Measurements from ENCODE around the gene ZNF740.

Gene ZNF740

GRCh38 chr12:53217931-53218307 lies 37.4 kb downstream of the ZNF740 start:
- DNase-seq (ENCODE audit: insufficient read length) (no peak), FAIRE-seq (no peak)
- no peak for TF ChIP-seq POLR2A (IDR thresholded peaks at IDR 0.05; ENCODE audit: low read depth, low read length)
- TF ChIP-seq POLR2AphosphoS5 (IDR thresholded peaks at IDR 0.05; ENCODE audit: low read depth, low read length), result no peak
- TF ChIP-seq TAF1 (IDR thresholded peaks at IDR 0.05; ENCODE audit: borderline replicate concordance, low read depth, low read length), result no peak

GRCh38 chr12:53218551-53219291 lies 38.2 kb downstream of the ZNF740 start:
- TF ChIP-seq POLR2AphosphoS5 (IDR thresholded peaks at IDR 0.05; ENCODE audit: low read depth, low read length) (no peak), POLR2A (IDR thresholded peaks at IDR 0.05; ENCODE audit: low read depth, low read length) (no peak), TAF1 (IDR thresholded peaks at IDR 0.05; ENCODE audit: borderline replicate concordance, low read depth, low read length) (no peak)
- FAIRE-seq (no peak), DNase-seq (ENCODE audit: insufficient read length) (no peak)

GRCh38 chr12:53219292-53219955 lies 38.9 kb downstream of the ZNF740 start:
- TF ChIP-seq POLR2AphosphoS5 (IDR thresholded peaks at IDR 0.05; ENCODE audit: low read depth, low read length) (peak; percentile 33; the same call in 1 of the 2 replicates), TAF1 (IDR thresholded peaks at IDR 0.05; ENCODE audit: borderline replicate concordance, low read depth, low read length) (0 out of 2 replicates have a peak, but pooled peaks have one; percentile 3), POLR2A (IDR thresholded peaks at IDR 0.05; ENCODE audit: low read depth, low read length) (no peak)
- FAIRE-seq, result peak; percentile 73
- DNase-seq (ENCODE audit: insufficient read length), result peak; percentile 63

GRCh38 chr12:53219956-53220693 lies 39.6 kb downstream of the ZNF740 start:
- TF ChIP-seq TAF1 (IDR thresholded peaks at IDR 0.05; ENCODE audit: borderline replicate concordance, low read depth, low read length) (no peak), POLR2AphosphoS5 (IDR thresholded peaks at IDR 0.05; ENCODE audit: low read depth, low read length) (no peak), POLR2A (IDR thresholded peaks at IDR 0.05; ENCODE audit: low read depth, low read length) (no peak)
- DNase-seq (ENCODE audit: insufficient read length) (peak; percentile 85), FAIRE-seq (no peak)

GRCh38 chr12:53220694-53221202 lies 40.2 kb downstream of the ZNF740 start:
- DNase-seq (ENCODE audit: insufficient read length) (peak; percentile 96), FAIRE-seq (peak; percentile 85)
- TF ChIP-seq TAF1 (IDR thresholded peaks at IDR 0.05; ENCODE audit: borderline replicate concordance, low read depth, low read length) (0 out of 2 replicates have a peak, but pooled peaks have one; percentile 16), POLR2AphosphoS5 (IDR thresholded peaks at IDR 0.05; ENCODE audit: low read depth, low read length) (0 out of 2 replicates have a peak, but pooled peaks have one; percentile 18), POLR2A (IDR thresholded peaks at IDR 0.05; ENCODE audit: low read depth, low read length) (no peak; the same call in 1 of the 2 replicates)

- DNase-seq (ENCODE audit: insufficient read length) (peak; percentile 69), FAIRE-seq (no peak)
- no peak for TF ChIP-seq POLR2AphosphoS5 (IDR thresholded peaks at IDR 0.05; ENCODE audit: low read depth, low read length)
- TF ChIP-seq POLR2A (IDR thresholded peaks at IDR 0.05; ENCODE audit: low read depth, low read length), result peak; percentile 53; the same call in 1 of the 2 replicates
- no peak for TF ChIP-seq TAF1 (IDR thresholded peaks at IDR 0.05; ENCODE audit: borderline replicate concordance, low read depth, low read length)
These were observed 40.9 kb downstream of the ZNF740 start for GRCh38 chr12:53221203-53222080.

- no peak for TF ChIP-seq POLR2A (IDR thresholded peaks at IDR 0.05; ENCODE audit: low read depth, low read length)
- no peak for TF ChIP-seq POLR2AphosphoS5 (IDR thresholded peaks at IDR 0.05; ENCODE audit: low read depth, low read length)
- TF ChIP-seq TAF1 (IDR thresholded peaks at IDR 0.05; ENCODE audit: borderline replicate concordance, low read depth, low read length), result no peak
- FAIRE-seq, result no peak
- DNase-seq (ENCODE audit: insufficient read length), result no peak
These were observed 41.7 kb downstream of the ZNF740 start for GRCh38 chr12:53222170-53222721.

GRCh38 chr12:53222806-53223261 lies 42.3 kb downstream of the ZNF740 start:
- DNase-seq (ENCODE audit: insufficient read length) (no peak), FAIRE-seq (no peak)
- TF ChIP-seq POLR2AphosphoS5 (IDR thresholded peaks at IDR 0.05; ENCODE audit: low read depth, low read length), result no peak
- no peak for TF ChIP-seq TAF1 (IDR thresholded peaks at IDR 0.05; ENCODE audit: borderline replicate concordance, low read depth, low read length)
- no peak for TF ChIP-seq POLR2A (IDR thresholded peaks at IDR 0.05; ENCODE audit: low read depth, low read length)

GRCh38 chr12:53223389-53224060 lies 43.0 kb downstream of the ZNF740 start:
- FAIRE-seq (no peak), DNase-seq (ENCODE audit: insufficient read length) (no peak)
- TF ChIP-seq POLR2A (IDR thresholded peaks at IDR 0.05; ENCODE audit: low read depth, low read length), result no peak
- no peak for TF ChIP-seq TAF1 (IDR thresholded peaks at IDR 0.05; ENCODE audit: borderline replicate concordance, low read depth, low read length)
- TF ChIP-seq POLR2AphosphoS5 (IDR thresholded peaks at IDR 0.05; ENCODE audit: low read depth, low read length), result no peak

Measured in GM12892 (cell line).